Measurements from ENCODE around the gene MCM6. TPM values are rescaled to one million over a fixed set of nuclear protein-coding genes. Genes with fewer than 3 reads are reported as not detected.

The MCM6 gene
- total RNA-seq, 1 experiment from 2014 or later, result 113 TPM

DNA sequence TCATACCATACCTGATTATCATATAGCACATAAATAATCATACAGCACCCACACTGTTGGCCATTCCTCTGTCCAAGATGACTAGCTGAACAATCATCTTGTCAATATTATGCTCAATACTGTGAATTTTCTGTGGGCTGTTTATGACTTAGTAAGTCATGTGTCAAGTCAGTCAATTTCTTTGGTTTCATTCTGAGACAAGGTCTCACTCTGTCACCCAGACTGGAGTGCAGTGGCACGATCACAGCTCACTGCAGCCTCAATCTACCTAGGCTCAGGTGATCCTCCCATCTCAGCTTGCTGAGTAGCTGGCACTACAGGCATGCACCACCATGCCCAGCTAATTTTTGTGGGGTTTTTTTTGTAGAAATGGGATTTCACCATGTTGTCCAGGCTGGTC is 5.7 kb downstream of the MCM6 start:
- Histone ChIP-seq H3K23me2 (ENCODE audit: insufficient read length, low read depth, low read length, poor library complexity, severe bottlenecking) (peaks cover 9% of the 10 kb centered on the region), H3K79me2 (ENCODE audit: insufficient read depth, low read length) (peaks cover 16% of the 10 kb centered on the region; the same call in 1 of the 2 replicates), H2BK15ac (ENCODE audit: low read depth, low read length) (no peak overlapping the region), H4K91ac (ENCODE audit: insufficient read length, low read depth, low read length) (no peak overlapping the region), H3K9me3 (ENCODE audit: control insufficient read depth, low read depth, low read length) (no peaks in the 10 kb centered on the region), H3K4ac (ENCODE audit: low read depth, low read length) (no peak overlapping the region), H3K9ac (ENCODE audit: extremely low read depth, insufficient read length, low read length) (no peak overlapping the region), H2BK5ac (ENCODE audit: insufficient read length, low read length) (no peak overlapping the region), H4K8ac (replicated peaks; ENCODE audit: insufficient read length, low read depth, low read length) (no peak overlapping the region), H3K56ac (ENCODE audit: insufficient read length, low read depth, low read length) (no peak overlapping the region), H2BK20ac (ENCODE audit: low read depth, low read length, poor library complexity, severe bottlenecking) (no peak overlapping the region), H4K5ac (ENCODE audit: insufficient read length, low read depth, low read length) (no peak overlapping the region), H3K14ac (ENCODE audit: insufficient read depth, low read length) (no peak overlapping the region), H2AFZ (ENCODE audit: low read length) (no peak overlapping the region), H2BK120ac (ENCODE audit: low read depth, low read length, poor library complexity, severe bottlenecking) (no peak overlapping the region), H4K20me1 (ENCODE audit: control insufficient read depth, insufficient read depth, insufficient read length) (no peaks in the 10 kb centered on the region), H2BK12ac (ENCODE audit: insufficient read length, low read depth, low read length) (no peak overlapping the region), H3K23ac (ENCODE audit: insufficient read length, low read depth, low read length) (no peak overlapping the region), H3K27ac (ENCODE audit: insufficient read length, low read depth, low read length) (no peak overlapping the region), H3T11ph (ENCODE audit: low read length) (no peak overlapping the region), H3K27me3 (ENCODE audit: insufficient read depth, low read length) (no peaks in the 10 kb centered on the region), H3K18ac (ENCODE audit: insufficient read length, low read depth, low read length) (no peak overlapping the region), H3K4me2 (ENCODE audit: insufficient read depth, insufficient read length, low read length) (no peak overlapping the region), H2AK5ac (ENCODE audit: insufficient read length, low read length) (no peak overlapping the region), H3K4me1 (ENCODE audit: insufficient read depth, low read length) (no peaks in the 10 kb centered on the region), H3K79me1 (ENCODE audit: insufficient read depth, low read depth, low read length, poor library complexity, severe bottlenecking) (peaks cover 7% of the 10 kb centered on the region)
- H3K27me3 Mint-ChIP-seq (ENCODE audit: low read depth), result no peaks in the 10 kb centered on the region
- TF ChIP-seq, protein P1, sequence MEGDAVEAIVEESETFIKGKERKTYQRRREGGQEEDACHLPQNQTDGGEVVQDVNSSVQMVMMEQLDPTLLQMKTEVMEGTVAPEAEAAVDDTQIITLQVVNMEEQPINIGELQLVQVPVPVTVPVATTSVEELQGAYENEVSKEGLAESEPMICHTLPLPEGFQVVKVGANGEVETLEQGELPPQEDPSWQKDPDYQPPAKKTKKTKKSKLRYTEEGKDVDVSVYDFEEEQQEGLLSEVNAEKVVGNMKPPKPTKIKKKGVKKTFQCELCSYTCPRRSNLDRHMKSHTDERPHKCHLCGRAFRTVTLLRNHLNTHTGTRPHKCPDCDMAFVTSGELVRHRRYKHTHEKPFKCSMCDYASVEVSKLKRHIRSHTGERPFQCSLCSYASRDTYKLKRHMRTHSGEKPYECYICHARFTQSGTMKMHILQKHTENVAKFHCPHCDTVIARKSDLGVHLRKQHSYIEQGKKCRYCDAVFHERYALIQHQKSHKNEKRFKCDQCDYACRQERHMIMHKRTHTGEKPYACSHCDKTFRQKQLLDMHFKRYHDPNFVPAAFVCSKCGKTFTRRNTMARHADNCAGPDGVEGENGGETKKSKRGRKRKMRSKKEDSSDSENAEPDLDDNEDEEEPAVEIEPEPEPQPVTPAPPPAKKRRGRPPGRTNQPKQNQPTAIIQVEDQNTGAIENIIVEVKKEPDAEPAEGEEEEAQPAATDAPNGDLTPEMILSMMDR (conservative IDR thresholded peaks at IDR 0.05), result no peak
- no peak overlapping the region for H3K4me3 Mint-ChIP-seq
- WGBS (ENCODE audit: extremely low coverage, insufficient read length, low lambda C conversion rate), result no CpG with 5 or more reads among the region's 1 CpG
- peaks cover 45 to 89% (median 86%) of the 10 kb centered on the region in 3 experiments for H3K36me3 Mint-ChIP-seq (ENCODE audit: insufficient read depth in 1 of 3, low read depth in 3 of 3)
- no peak overlapping the region for H3K27ac Mint-ChIP-seq
- H3K9me3 Mint-ChIP-seq, result no peaks in the 10 kb centered on the region
- DNase-seq, result no peak
- peaks cover 23 to 27% of the 10 kb centered on the region in 2 experiments for H3K4me1 Mint-ChIP-seq

All from H9 (cell line).